SH-SY5Y (cell line): ENCODE results near the gene XRRA1.

Source experiments
- GATA2 ChIP-seq: IDR thresholded peaks from 2 replicates; pipeline ENCODE4 v1.6.1; 2011; ENCODE audit warnings: mild to moderate bottlenecking, low read depth, low read length
- GATA3 ChIP-seq: IDR thresholded peaks from 2 replicates; pipeline ENCODE4 v1.6.1; 2011; ENCODE audit warnings: low read depth, mild to moderate bottlenecking, low read length, moderate library complexity

Gene XRRA1

DNA sequence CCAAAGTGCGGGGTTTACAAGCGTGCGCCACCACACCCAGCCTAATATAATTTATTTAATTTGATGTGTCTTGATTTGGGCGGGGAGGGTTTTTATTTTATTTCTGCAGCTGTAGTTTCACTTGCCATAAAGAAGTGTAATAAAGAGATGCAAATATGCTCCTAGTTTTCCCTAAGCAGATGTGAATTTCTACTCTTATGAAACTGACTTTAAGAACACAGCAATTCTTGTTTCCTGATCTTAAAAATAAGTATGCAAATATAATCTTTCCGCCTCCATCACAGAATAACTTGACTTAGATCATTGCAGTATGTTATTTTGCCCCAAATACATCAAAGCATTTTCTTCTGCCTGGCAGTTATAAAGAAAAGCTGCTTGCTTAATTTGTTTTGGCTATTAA, 4.6 kb upstream of the XRRA1 start:
- TF ChIP-seq GATA3 (no peak), GATA2 (no peak)

DNA sequence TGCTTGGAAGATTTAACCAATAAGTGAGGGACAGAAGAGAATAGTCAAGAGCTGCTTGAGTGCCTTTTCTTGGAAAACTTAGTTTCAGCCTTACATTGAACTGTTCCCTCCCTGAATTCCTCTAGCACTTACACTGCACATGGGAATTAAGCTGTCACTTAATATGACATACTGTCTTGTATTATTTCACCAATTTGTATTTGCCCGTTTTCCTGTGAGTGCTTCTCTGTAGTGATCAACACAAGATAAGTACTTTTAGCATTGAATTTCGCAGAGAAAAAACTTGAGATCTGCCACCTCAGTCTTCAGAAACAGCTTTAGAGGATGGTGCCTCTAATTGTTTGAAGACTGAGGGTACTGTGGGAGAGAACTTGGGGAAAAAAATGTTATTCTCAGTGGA, 3.9 kb upstream of the XRRA1 start:
- TF ChIP-seq GATA2 (no peak), GATA3 (no peak)

DNA sequence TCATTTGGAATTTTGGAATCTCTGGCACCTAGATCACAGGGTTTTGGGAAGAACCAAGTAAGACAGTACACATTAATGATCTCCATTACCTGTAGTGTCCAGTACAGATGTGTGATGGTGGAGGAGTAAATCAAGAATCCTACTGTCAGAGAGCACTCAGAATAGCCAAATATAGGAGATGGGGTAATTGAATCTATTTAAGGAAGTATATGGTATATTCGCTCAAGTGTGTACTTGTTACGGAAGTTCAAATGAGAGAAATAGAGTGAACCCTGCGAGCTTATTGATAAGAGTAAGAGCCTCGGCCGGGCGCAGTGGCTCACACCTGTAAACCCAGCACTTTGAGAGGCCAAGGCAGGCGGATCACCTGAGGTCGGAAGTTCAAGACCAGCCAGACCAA, 2.3 kb upstream of the XRRA1 start:
- no peak for TF ChIP-seq GATA2
- no peak for TF ChIP-seq GATA3

DNA sequence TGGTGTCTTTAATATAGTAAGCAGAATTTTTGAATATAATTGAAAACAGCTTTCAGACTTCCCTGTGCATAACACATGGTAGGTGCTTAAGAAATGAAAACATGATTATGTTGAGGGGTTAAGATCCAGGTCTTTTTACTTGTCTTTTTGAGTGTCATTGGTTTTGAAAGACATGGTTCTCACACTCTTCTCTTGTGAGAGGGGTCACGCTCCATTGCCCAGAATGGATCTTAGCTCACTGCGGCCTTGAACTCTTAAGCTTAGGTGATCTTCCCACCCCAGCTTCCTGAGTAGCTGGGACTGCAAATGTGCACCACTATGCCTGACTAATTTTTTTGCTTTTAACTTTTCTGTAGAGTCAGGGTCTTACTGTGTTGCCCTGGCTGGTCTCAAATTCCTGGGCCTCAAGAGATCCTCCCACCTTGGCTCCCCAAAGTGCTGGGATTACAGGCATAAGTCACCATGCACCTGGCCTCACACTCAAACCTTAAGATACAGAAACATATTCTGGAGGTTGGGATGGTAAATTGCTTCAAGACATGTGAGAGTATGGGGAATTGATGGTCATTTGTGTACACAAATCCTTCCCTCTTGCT, 1.6 kb upstream of the XRRA1 start:
- TF ChIP-seq GATA2 = no peak
- no peak for TF ChIP-seq GATA3

DNA sequence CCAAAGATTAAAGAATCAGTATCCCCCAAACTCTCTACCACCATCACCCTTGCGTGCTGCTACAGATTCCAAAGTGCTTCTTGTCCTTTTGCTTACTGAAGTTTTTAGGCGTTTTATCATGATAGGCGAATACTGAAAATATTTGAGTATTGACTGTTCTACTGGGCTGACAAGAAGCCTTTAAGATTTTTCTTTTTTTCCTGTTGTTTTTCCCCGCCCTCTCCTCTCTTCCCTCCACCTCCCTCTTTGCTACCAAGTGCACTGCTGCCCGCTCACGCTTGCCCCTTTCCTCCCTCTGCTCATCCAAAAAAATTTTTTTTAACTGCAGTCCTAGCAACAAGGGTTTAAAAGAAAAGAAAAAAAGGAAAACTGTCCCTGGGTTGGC, 854 bp upstream of the XRRA1 start:
- TF ChIP-seq GATA2 (no peak), GATA3 (no peak)

DNA sequence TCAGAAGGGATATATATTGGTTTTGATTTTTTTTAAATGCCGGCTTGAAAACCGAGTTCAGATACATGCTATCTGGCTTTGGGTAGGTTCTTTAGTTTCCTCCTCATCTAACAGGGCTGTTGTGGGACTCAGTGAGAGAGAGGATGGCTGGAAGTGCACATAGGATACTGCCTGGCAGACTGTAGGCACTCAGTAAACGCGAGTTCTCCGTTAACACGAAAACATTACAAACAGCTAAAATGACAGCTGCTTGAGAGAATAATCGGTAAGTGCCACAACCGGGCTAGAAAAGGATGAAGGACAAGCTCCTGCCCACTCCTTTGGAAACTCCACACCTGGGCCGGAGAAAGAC, 369 bp downstream of the XRRA1 start:
- TF ChIP-seq GATA3 = no peak
- TF ChIP-seq GATA2 = no peak

DNA sequence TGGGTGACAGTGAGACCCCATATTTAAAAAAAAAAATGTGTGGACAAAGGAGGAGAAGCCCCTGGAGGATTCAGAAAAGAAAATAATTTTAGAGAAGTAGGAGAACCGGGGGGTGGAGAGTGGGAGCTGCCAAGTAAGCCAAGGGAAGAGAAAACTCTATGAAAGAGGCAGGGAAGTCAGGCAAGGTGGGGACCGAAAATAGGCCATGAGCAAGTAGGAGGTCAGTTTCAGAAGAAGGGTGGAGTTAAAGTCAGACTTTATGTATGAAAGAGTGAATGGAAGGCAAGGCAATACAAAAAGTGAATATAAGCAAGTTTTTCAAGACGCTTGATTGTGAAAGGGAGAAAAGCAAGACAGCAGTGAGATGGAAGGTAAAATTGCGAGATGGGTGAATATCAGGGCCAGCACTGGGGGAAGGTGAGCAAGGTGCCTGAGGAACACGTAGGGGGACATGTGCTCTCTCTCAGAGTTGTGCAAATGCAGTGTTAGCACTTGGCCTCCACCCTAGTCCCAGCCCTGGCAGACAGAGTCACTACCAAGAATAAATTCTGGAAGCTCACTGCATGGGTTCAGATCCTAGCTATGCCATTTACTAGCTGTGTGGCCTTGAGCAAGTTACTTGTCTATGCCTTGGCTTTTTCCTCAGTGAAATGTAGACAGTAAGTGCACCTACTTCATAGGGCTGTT, 6.7 kb downstream of the XRRA1 start:
- TF ChIP-seq GATA2 = no peak
- no peak for TF ChIP-seq GATA3

DNA sequence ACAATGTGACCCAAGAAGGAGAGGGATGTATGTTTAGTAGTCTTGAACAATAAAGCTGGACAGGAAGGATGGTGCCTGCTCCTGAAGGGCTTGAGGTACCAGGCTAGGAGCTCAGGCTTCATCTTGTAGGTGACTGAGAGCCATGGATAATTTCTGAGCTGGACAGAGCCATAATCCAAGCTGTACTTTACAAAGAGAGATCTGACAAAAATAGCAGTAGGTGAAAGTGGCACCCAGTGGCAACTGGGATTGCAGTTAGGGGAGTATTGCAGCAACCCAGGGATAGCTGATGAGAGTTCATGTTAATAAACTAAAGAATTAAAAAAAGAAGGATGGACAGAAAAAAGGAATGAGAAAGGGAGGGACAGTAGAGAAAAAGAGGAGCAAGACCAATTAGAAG, 7.4 kb downstream of the XRRA1 start:
- TF ChIP-seq GATA3 (no peak), GATA2 (no peak)

DNA sequence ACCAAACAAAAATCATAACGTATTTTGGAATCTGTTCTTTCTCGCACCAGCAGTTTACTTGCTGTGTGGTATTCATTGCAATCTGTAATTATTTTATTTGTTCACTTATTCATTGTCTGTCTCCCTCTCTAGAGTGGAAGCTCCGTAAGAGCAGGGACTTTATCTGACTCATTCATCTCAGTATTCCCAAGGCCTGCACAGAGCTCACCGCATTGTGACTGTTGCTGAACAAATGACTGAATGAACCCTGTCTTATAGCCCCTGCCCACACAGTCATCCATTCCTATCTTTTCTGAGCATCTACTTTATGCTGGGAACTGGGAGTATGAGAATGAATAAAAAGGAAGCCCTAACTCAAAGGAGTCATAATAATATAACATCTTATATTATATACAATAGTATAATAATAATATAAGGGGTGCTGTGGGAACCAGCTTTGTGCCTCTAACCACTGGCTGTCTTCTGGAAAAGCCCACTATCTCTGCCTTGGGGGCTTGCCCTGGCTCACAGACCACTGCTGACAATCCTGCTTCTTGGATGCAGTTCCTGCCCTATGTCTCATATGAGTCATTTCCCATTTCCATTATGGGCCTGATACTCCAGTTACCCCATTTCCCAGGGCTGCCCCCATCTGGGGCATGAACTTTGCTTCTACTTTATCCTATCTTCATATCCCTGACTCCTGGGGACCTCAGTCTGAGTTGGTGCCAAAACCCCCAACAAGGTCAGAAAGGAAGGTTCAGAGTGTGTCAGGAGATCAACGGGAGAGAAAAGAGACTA, 11.0 kb downstream of the XRRA1 start:
- TF ChIP-seq GATA2 (peak; percentile 24; the same call in 1 of the 2 replicates), GATA3 (0 out of 2 replicates have a peak, but pooled peaks have one; percentile 25)

DNA sequence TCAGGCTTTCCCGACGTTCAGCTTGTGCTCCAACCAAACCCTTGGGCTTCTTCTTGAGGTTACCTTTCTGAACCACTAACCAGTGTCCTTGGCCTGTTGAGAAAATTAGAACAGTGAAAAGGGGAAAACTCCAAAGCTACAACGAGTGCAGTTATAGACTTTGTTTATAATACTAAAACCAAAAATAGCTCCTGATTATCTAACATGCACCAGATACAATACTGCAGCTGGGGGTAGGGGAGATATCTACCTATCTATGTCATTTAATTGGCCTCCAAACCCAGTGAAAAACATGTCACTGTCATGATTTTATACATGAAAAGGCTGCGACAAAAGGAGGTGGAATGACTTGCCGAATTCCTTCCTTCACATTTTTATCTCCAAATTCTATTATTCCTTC, 11.9 kb downstream of the XRRA1 start:
- TF ChIP-seq GATA2 (no peak), GATA3 (no peak)

DNA sequence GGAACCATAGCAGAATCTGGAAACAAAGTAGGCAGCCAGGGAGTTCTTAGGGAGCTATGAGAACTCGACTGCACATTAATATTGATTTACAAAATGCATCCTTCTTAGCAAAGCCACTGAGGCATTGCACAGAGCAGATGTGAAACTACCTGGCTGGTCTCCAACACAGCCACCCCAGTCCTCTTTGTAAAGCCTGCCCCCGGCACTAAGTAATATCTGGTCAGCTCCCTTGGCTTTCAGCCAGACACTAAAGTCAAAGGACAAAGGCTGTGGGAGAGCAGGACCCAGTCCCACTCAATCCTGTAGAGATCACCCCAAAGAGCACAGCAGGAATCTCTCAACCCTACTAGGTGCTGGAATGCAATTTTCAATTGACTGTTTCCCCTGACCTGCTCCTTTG, 12.8 kb downstream of the XRRA1 start:
- TF ChIP-seq GATA3 = no peak
- TF ChIP-seq GATA2 = no peak

DNA sequence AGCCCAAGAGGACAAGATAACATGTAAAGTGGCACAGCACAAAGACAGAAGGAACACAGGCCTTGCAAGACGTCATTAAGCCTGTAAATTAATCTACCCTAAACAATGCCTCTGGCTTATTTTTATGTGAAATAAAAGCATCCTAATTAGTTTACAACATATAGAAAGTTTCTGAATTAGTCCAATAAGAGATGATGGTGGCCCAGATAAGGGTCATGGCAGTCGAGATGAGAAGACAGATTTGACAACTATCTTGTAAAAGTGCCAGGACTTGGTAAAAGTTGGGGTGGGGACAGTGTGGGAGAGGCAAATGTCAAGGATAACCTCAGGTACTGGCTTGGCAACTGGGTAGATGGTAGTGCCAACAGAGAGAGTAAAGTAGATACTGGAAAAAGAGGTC, 13.6 kb downstream of the XRRA1 start:
- TF ChIP-seq GATA2 = peak; percentile 80
- TF ChIP-seq GATA3 = peak; percentile 91

DNA sequence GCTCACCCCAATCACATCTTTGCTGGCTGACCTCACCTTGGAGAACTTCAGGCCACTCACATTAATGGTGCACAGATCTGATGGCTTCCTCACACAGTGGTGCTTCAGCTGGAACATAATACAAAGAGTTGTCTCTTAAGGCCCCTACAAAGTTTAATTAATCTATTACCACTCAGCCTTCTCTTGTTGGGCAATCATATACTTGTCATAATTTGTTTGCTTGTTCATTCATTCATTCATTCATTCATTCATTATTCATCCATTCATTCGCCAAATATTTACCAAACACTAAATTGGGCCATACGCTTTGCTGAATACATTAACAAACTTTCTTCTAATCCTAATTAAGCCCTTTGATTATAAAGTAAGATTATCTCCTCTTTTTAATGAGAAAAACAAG, 15.1 kb downstream of the XRRA1 start:
- TF ChIP-seq GATA3 (no peak), GATA2 (no peak)

DNA sequence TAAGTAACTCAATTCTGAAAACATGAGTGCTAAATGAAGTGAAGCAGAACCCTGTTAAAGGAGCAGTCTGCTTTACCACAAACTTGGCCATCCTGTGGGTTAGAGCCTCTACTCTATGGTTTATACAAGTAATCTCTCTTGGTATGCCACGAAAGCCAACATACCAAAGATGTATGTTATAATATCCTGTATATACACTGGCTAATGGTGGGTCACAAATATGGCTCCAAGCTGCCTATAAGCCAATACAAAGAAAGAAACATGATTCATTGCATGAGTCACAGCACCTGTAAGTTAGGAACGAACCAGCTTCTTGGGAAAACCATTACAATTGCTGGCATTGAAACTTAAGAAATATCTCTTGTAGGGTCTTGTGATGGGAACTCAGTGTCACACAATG, 16.1 kb downstream of the XRRA1 start:
- TF ChIP-seq GATA2 (no peak), GATA3 (no peak)

DNA sequence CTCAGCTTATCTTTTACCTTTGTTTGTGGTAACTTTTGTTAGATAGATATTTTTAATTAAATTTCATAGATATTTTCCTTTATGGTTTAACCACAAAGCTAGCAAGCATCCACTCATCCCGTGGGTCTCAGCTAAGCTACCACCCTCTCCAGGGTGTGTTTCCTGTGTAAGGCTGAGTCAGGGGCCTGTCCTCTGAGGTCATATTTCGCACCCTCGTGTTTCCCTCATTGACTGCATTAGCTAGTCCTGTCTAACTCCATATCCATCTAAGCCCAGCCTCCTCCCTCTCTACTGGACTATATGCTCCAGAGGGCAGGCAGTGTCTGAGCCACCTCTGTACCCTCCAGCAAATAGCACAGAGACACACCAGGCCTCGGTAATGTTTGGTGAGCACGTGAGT, 16.7 kb downstream of the XRRA1 start:
- TF ChIP-seq GATA3 (no peak), GATA2 (no peak)
